ENCODE measurements around the gene FLOT1.

The FLOT1 gene

GRCh38 chr6:30754631-30755030 is 12.1 kb upstream of the FLOT1 start:
- ATAC-seq (ENCODE audit: low read depth) (no peak), DNase-seq (ENCODE audit: low spot score) (no peak)
- TF ChIP-seq, protein P1, sequence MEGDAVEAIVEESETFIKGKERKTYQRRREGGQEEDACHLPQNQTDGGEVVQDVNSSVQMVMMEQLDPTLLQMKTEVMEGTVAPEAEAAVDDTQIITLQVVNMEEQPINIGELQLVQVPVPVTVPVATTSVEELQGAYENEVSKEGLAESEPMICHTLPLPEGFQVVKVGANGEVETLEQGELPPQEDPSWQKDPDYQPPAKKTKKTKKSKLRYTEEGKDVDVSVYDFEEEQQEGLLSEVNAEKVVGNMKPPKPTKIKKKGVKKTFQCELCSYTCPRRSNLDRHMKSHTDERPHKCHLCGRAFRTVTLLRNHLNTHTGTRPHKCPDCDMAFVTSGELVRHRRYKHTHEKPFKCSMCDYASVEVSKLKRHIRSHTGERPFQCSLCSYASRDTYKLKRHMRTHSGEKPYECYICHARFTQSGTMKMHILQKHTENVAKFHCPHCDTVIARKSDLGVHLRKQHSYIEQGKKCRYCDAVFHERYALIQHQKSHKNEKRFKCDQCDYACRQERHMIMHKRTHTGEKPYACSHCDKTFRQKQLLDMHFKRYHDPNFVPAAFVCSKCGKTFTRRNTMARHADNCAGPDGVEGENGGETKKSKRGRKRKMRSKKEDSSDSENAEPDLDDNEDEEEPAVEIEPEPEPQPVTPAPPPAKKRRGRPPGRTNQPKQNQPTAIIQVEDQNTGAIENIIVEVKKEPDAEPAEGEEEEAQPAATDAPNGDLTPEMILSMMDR (IDR thresholded peaks at IDR 0.05; ENCODE audit: poor library complexity, severe bottlenecking) = no peak
- Histone ChIP-seq H3K27me3 (ENCODE audit: insufficient read depth, poor library complexity, severe bottlenecking) (no peaks in the 10 kb centered on the region), H3K27ac (ENCODE audit: poor library complexity, severe bottlenecking) (peak overlapping the region; percentile 98), H3K4me1 (ENCODE audit: insufficient read depth, poor library complexity, severe bottlenecking) (peaks cover 48% of the 10 kb centered on the region), H3K36me3 (ENCODE audit: low read depth) (no peaks in the 10 kb centered on the region), H3K4me3 (ENCODE audit: severe bottlenecking) (no peak overlapping the region), H3K9me3 (ENCODE audit: severe bottlenecking) (no peaks in the 10 kb centered on the region)

GRCh38 chr6:30752157-30752927 is 9.9 kb upstream of the FLOT1 start:
- peak overlapping the region; percentile 98 for H3K27ac ChIP-seq (ENCODE audit: poor library complexity, severe bottlenecking)
- no peaks in the 10 kb centered on the region for H3K27me3 ChIP-seq (ENCODE audit: insufficient read depth, poor library complexity, severe bottlenecking)
- peak; percentile 100 for DNase-seq (ENCODE audit: low spot score)
- no peaks in the 10 kb centered on the region for H3K36me3 ChIP-seq (ENCODE audit: low read depth)
- no peaks in the 10 kb centered on the region for H3K9me3 ChIP-seq (ENCODE audit: severe bottlenecking)
- TF ChIP-seq, protein P1 (IDR thresholded peaks at IDR 0.05; ENCODE audit: poor library complexity, severe bottlenecking) = peak; percentile 30
- H3K4me3 ChIP-seq (ENCODE audit: severe bottlenecking) = no peak overlapping the region
- ATAC-seq (ENCODE audit: low read depth) = peak; percentile 85
- peaks cover 64% of the 10 kb centered on the region for H3K4me1 ChIP-seq (ENCODE audit: insufficient read depth, poor library complexity, severe bottlenecking)

DNA sequence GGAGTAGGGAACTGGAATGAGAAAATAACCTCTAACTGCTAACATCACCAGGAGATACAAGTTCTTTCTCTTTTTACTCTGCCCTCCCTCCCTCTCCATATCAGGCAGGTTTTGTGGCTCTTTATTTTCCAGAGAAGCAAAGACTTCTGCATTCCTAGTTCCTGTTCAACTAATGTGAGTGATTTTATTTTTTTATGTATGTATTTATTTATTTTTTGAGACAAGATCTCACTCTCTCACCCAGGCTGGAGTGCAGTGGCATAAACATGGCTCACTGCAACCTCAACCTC is 7.8 kb upstream of the FLOT1 start:
- ATAC-seq (ENCODE audit: low read depth) = no peak
- peak overlapping the region; percentile 98 for H3K27ac ChIP-seq (ENCODE audit: poor library complexity, severe bottlenecking)

DNA sequence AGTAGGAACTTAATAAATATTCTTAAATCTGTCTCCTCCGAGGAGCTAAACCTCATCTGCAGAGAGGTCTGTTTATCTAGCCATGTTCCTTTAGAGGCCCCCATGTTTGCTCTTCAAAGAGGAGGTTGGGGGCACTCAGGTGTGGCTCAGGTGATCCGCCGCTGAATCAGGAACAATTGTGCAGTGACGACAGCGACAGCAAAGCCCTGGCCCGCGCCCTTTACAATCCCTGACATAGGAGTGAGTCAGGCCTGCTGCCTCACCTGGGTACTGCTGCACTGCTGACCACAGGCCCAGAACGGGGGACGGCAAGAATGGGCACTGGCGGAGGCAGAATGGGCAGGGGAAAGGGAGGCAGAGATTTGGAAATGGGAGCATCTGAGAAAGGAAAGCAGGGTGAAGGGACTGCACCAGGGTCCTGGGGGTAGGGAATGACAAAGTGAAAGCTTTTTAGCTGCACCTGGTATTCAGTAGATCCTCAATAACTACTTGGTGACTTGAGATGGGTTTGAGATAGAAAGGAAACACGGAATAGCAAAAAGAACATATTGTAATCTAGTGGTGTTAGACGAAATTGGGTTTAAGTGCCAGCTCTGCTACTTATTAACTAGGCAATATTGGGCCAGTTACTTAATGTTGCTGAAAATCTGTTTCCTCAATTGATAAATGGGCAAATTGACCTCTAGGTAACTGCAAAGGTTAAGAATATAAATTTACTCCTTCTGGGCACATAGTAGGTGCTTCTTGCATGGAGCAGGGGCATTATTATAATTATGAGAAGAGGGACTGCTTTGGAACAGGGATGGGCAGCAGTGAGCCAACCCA is 7.3 kb upstream of the FLOT1 start:
- no peaks in the 10 kb centered on the region for H3K27me3 ChIP-seq (ENCODE audit: insufficient read depth, poor library complexity, severe bottlenecking)
- DNase-seq (ENCODE audit: low spot score) (peak; percentile 88), ATAC-seq (ENCODE audit: low read depth) (peak; percentile 52)
- no peaks in the 10 kb centered on the region for H3K36me3 ChIP-seq (ENCODE audit: low read depth)
- peak overlapping the region; percentile 98 for H3K27ac ChIP-seq (ENCODE audit: poor library complexity, severe bottlenecking)
- no peaks in the 10 kb centered on the region for H3K9me3 ChIP-seq (ENCODE audit: severe bottlenecking)
- peaks cover 63% of the 10 kb centered on the region for H3K4me1 ChIP-seq (ENCODE audit: insufficient read depth, poor library complexity, severe bottlenecking)
- H3K4me3 ChIP-seq (ENCODE audit: severe bottlenecking) = no peak overlapping the region
- TF ChIP-seq, protein P1 (IDR thresholded peaks at IDR 0.05; ENCODE audit: poor library complexity, severe bottlenecking) = no peak

More for the DNA sequence above, 7.8 kb upstream of the FLOT1 start:
- Histone ChIP-seq H3K27me3 (ENCODE audit: insufficient read depth, poor library complexity, severe bottlenecking) (no peaks in the 10 kb centered on the region), H3K4me3 (ENCODE audit: severe bottlenecking) (no peak overlapping the region), H3K9me3 (ENCODE audit: severe bottlenecking) (no peaks in the 10 kb centered on the region), H3K4me1 (ENCODE audit: insufficient read depth, poor library complexity, severe bottlenecking) (peaks cover 65% of the 10 kb centered on the region), H3K36me3 (ENCODE audit: low read depth) (no peaks in the 10 kb centered on the region)
- DNase-seq (ENCODE audit: low spot score) = no peak
- TF ChIP-seq, protein P1 (IDR thresholded peaks at IDR 0.05; ENCODE audit: poor library complexity, severe bottlenecking) = no peak
